Mesodermal cell (in vitro differentiated cells): ENCODE measurements around the gene ERBB2.

Experiments used
- H3K27ac ChIP-seq: 2 replicates; pipeline ENCODE4 v1.7.0; 2013; ENCODE audit warnings: mild to moderate bottlenecking, low read depth, low read length, moderate library complexity; ENCODE audit not compliant: severe bottlenecking
- H3K36me3 ChIP-seq: 2 replicates; pipeline ENCODE4 v1.7.1; 2013; ENCODE audit warnings: mild to moderate bottlenecking, low read length, moderate library complexity; ENCODE audit not compliant: control insufficient read depth, insufficient read depth
- H3K4me1 ChIP-seq: one replicate; pipeline ENCODE4 v1.7.1; 2013; ENCODE audit warnings: mild to moderate bottlenecking, low read length; ENCODE audit not compliant: insufficient read depth, control insufficient read depth, poor library complexity, severe bottlenecking
- H3K4me3 ChIP-seq: 2 replicates; pipeline ENCODE4 v1.7.0; 2013; ENCODE audit warnings: low read length, control low read depth, mild to moderate bottlenecking; ENCODE audit not compliant: insufficient read depth, poor library complexity, severe bottlenecking; ENCODE audit errors: extremely low read depth
- H3K9me3 ChIP-seq: 2 replicates; pipeline ENCODE4 v1.7.1; 2013; ENCODE audit warnings: mild to moderate bottlenecking, low read length, moderate library complexity; ENCODE audit not compliant: control insufficient read depth
- WGBS, 2 experiments: methylation state at CpG; one replicate each; pipeline ENCODE4 v1.1.5; 2013; ENCODE audit warnings: missing lambda C conversion rate in 2 of 2; ENCODE audit not compliant: insufficient coverage in 2 of 2; 5-methylcytosine and 5-hydroxymethylcytosine counted together

Gene ERBB2

GRCh38 chr17:39775031-39775430 lies 75.2 kb downstream of the ERBB2 start:
- H3K4me1 ChIP-seq: no peaks in the 10 kb centered on the region
- no peak overlapping the region for H3K27ac ChIP-seq
- WGBS, 2 experiments: 80% methylated on average over 1 of the region's 2 CpGs; no CpG with 5 or more reads in 1 of the 2 experiments
- no peaks in the 10 kb centered on the region for H3K9me3 ChIP-seq
- no peak overlapping the region for H3K4me3 ChIP-seq
- H3K36me3 ChIP-seq: no peaks in the 10 kb centered on the region

DNA sequence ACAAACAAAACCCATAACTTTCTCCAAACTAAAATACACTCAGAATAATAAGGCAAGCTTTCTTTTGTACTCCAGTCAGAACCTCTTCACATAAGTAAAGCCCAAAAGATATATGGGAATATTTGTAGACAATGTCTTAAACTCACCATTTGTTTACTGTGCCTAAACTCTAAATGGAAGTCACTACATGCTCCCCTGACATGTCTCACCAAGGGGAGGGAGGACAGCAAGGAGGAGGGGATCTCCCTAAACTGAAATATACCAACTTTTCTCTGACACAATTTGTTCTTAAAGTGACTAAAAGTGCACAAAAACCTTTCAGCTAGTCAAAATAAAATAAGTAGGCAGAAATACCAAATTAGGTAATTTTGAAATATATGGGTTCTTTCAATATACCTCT lies 76.4 kb downstream of the ERBB2 start:
- Histone ChIP-seq H3K36me3 (no peaks in the 10 kb centered on the region), H3K4me1 (no peaks in the 10 kb centered on the region), H3K27ac (no peak overlapping the region), H3K4me3 (no peak overlapping the region), H3K9me3 (no peaks in the 10 kb centered on the region)

DNA sequence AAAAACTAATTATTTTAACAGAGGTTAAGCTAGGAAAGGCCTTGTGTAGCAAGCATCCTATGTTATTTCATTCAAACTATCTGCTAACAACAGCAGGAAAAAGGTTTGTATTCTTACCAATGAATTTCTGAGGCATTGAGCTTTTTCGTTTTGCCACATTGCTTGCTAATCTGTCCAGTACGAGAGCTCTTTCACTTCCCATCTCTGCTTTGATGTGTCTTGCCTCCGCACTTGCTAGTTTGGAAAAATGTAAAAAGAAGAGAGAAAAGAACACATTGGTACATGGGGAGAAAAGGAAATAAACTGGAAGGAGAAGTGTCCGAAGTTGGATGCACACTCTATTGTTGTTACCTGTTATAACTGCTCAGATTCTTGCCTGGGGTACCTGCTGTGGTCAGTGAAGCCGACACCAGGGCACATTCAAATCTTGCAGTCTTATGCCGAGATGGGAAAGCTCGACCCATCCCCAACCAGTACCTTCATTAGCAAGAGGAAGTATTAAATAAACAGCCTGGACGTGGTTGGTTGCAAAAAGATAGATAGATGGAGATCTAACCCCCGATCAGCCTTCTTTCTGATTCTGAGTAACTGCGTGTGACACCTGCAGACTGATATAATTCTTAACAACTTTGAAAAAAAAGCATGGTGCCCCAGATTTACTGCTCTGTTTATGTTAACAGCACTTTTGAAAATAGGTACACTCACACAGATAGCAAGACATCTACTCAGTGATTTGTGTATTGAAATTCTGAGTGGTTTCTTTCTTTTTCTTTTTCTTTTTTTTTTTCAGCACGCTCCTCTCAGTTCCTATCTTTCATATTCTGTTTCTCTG lies 77.9 kb downstream of the ERBB2 start:
- no peaks in the 10 kb centered on the region for H3K9me3 ChIP-seq
- no peak overlapping the region for H3K4me3 ChIP-seq
- H3K4me1 ChIP-seq: no peaks in the 10 kb centered on the region
- H3K27ac ChIP-seq: no peak overlapping the region
- WGBS, 2 experiments: 76 to 96% methylated on average over 4 to 6 of the region's 11 CpGs
- no peaks in the 10 kb centered on the region for H3K36me3 ChIP-seq
